Activated CD4-positive, alpha-beta T cell treated with anti-CD3 and anti-CD28 coated beads for 36 hours (primary cell): Measurements from ENCODE around the gene CCL3. TPM values are rescaled to one million over a fixed set of nuclear protein-coding genes. Genes with fewer than 3 reads are reported as not detected.
"Not testable (repeated sequence)": the region's sequence is repeated elsewhere in the genome, so short reads cannot be mapped to it uniquely, and the experiment has no call there.

Source experiments
- ATAC-seq: fragments of 200-7000 bp; cut with Tn5 transposase; one replicate; pipeline ENCODE4 v1.10.0; 2021; ENCODE audit warnings: mild to moderate bottlenecking, moderate library complexity
- CTCF ChIA-PET: fragments of 350-600 bp; sonication (Branson Sonifier 250); formaldehyde crosslinking; loops from one replicate; lab custom pipeline; 2021; ENCODE audit warnings: antibody characterized with exemption; lab: Charles Lee
- POLR2A ChIA-PET: fragments of 350-600 bp; sonication (Branson Sonifier 250); formaldehyde crosslinking; loops from one replicate; lab custom pipeline; 2021; ENCODE audit warnings: antibody characterized with exemption, inconsistent platforms; lab: Charles Lee
- DNase-seq: peaks from one replicate; pipeline ENCODE4 v3.0.0-alpha.2; 2020
- H3K27ac Mint-ChIP-seq: one replicate; pipeline ENCODE4 v1.8.0; 2021; ENCODE audit warnings: mixed read lengths
- H3K27me3 Mint-ChIP-seq: one replicate; pipeline ENCODE4 v1.8.0; 2021; ENCODE audit warnings: mixed read lengths
- H3K36me3 Mint-ChIP-seq: one replicate; pipeline ENCODE4 v1.8.0; 2021; ENCODE audit warnings: low read depth, mixed read lengths
- H3K4me1 Mint-ChIP-seq: one replicate; pipeline ENCODE4 v1.8.0; 2021; ENCODE audit warnings: mixed read lengths
- H3K4me3 Mint-ChIP-seq: one replicate; pipeline ENCODE4 v1.8.0; 2021; ENCODE audit warnings: mild to moderate bottlenecking, moderate library complexity, mixed read lengths
- H3K9me3 Mint-ChIP-seq: one replicate; pipeline ENCODE4 v1.8.0; 2021; ENCODE audit warnings: low read depth, mixed read lengths
- intact Hi-C, 2 experiments: fragments of 100-400 bp; cut with DNase I in 1 of 2; cut with micrococcal nuclease in 1 of 2; formaldehyde crosslinking; loops; one replicate each; pipeline versions ENCODE4 v1.14.2 to v1.15.1; 2022 to 2024; cut with DNase I, micrococcal nuclease
- total RNA-seq, 2 experiments: library from RNA; stranded (reverse); gene quantifications; one replicate each; pipeline ENCODE4 v1.2.3, GENCODE V29; 2021

Gene CCL3
- total RNA-seq, 2 experiments from 2014 or later: 287 to 296 TPM

- H3K27me3 Mint-ChIP-seq: peaks cover 12% of the 10 kb centered on the region
- CTCF ChIA-PET: interaction anchor here (0.7 to 0.9 kb wide), 2 partner anchors 23 to 139 kb away, joined by 3 read pairs; no protein-coding TSS in a partner anchor
- ATAC-seq, H3K27ac Mint-ChIP-seq, H3K9me3 Mint-ChIP-seq, DNase-seq, intact Hi-C loops, H3K4me3 Mint-ChIP-seq, H3K36me3 Mint-ChIP-seq: not testable (repeated sequence)
- POLR2A ChIA-PET: interaction anchor here (1.1 kb wide), 1 partner anchor 15 kb away, joined by 4 read pairs; no protein-coding TSS in a partner anchor
- peaks cover 46% of the 10 kb centered on the region for H3K4me1 Mint-ChIP-seq
Observed at GRCh38 chr17:36087471-36087870, 2.5 kb downstream of the CCL3 start.

DNA sequence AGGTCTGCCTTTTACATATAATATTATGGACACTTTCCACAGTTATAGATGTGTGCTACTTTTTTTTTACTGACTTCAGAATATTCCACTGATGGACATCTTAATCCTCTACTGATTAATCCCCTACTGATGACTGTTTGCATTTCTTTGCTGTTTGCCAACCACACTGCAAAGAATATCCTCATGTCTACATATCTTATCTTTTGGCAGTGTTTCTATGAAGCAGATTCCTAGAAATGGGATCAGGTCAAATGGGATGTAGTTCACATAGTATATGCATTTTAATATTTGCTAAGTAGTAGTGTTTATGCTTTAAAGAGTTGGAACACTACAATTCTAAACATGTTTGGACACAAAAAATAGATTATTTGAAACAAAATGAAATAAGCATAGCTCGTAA, 3.2 kb downstream of the CCL3 start:
- Mint-ChIP-seq H3K36me3 (no peaks in the 10 kb centered on the region), H3K27me3 (peaks cover 13% of the 10 kb centered on the region), H3K4me3 (no peak overlapping the region), H3K4me1 (peaks cover 46% of the 10 kb centered on the region), H3K9me3 (no peaks in the 10 kb centered on the region), H3K27ac (no peak overlapping the region)
- ChIA-PET CTCF (interaction anchor here (0.7 to 0.9 kb wide), 2 partner anchors 24 to 139 kb away, joined by 3 read pairs; no protein-coding TSS in a partner anchor), POLR2A (interaction anchor here (1.1 kb wide), 1 partner anchor 14 kb away, joined by 4 read pairs; no protein-coding TSS in a partner anchor)
- DNase-seq (no peak), ATAC-seq (no peak)
- intact Hi-C loops: no loop called here

GRCh38 chr17:36085765-36086164, 4.2 kb downstream of the CCL3 start:
- no peaks in the 10 kb centered on the region for H3K36me3 Mint-ChIP-seq

GRCh38 chr17:36083691-36084090, 6.3 kb downstream of the CCL3 start:
- ATAC-seq, H3K9me3 Mint-ChIP-seq, CTCF ChIA-PET, DNase-seq, H3K36me3 Mint-ChIP-seq, H3K27ac Mint-ChIP-seq, intact Hi-C loops, POLR2A ChIA-PET, H3K4me3 Mint-ChIP-seq: not testable (repeated sequence)
- peaks cover 26% of the 10 kb centered on the region for H3K4me1 Mint-ChIP-seq
- H3K27me3 Mint-ChIP-seq: peaks cover 11% of the 10 kb centered on the region

More at GRCh38 chr17:36085765-36086164, 4.2 kb downstream of the CCL3 start:
- ATAC-seq (no peak), DNase-seq (no peak)
- H3K4me3 Mint-ChIP-seq: no peak overlapping the region
- H3K27me3 Mint-ChIP-seq: peaks cover 15% of the 10 kb centered on the region
- no peak overlapping the region for H3K27ac Mint-ChIP-seq
- H3K9me3 Mint-ChIP-seq: no peaks in the 10 kb centered on the region
- intact Hi-C loops: no loop called here
- H3K4me1 Mint-ChIP-seq: peaks cover 42% of the 10 kb centered on the region
- POLR2A ChIA-PET: no interaction called here
- CTCF ChIA-PET: interaction anchor here (1.0 kb wide), 1 partner anchor 13 kb away, joined by 4 read pairs; no protein-coding TSS in a partner anchor

- Mint-ChIP-seq H3K27me3 (peaks cover 12% of the 10 kb centered on the region), H3K4me3 (peak overlapping the region; percentile 26), H3K4me1 (peaks cover 26% of the 10 kb centered on the region), H3K27ac (peak overlapping the region; percentile 53)
- POLR2A ChIA-PET, H3K36me3 Mint-ChIP-seq, H3K9me3 Mint-ChIP-seq: not testable (repeated sequence)
- intact Hi-C loops: loop anchor here in 1 of 2 experiments (1.0 kb wide), 1 partner anchor 10 kb away; no protein-coding TSS in a partner anchor
- peak; percentile 64 for DNase-seq
- CTCF ChIA-PET: interaction anchor here (0.6 to 2.6 kb wide), 2 partner anchors 10 to 18 kb away, joined by 3 to 21 read pairs; no protein-coding TSS in a partner anchor
- peak; percentile 85 for ATAC-seq
Observed at GRCh38 chr17:36082482-36083120, 7.3 kb downstream of the CCL3 start.

DNA sequence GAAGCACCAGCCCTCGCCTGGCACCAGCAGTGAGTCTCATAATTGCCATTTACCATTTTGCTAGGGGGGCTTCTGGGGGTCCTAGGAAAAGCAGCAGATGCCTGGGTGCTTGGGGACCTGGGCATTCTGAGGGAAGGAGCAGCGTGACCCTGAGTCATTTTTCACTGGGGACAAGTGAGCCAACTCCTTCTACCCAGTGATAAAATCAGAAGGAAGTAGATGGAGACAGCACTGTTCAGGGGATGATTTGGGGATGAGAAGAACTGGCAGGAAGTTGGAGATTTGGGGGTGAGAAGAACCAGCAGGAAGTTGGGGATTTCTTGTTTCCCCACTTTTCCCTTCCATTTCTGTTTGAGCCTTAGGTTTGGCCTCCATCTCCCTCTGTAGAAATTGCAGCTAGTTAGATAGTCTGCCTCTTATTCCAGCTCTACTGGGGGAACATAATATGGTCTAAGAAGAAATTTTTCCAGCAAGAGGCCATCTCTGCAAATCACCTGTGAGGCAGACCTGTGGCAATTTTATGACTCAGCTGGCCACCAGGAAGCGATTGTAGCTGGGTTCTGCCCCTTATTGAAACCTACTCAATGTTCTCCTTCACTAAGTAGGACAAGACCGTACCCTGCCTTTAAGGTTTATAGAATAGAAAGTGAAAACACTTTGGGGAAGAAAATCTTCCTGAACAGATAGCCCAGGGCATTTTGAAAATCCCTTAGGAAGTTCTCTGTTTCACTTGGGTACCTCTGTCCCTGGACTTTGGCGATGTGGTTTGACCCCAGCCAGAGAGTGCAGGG, 8.1 kb downstream of the CCL3 start:
- H3K4me3 Mint-ChIP-seq, H3K36me3 Mint-ChIP-seq, H3K9me3 Mint-ChIP-seq, POLR2A ChIA-PET, DNase-seq: not testable (repeated sequence)
- intact Hi-C loops: loop anchor here in 1 of 2 experiments (1.0 kb wide), 1 partner anchor 10 kb away; no protein-coding TSS in a partner anchor
- Mint-ChIP-seq H3K4me1 (peaks cover 26% of the 10 kb centered on the region), H3K27ac (peak overlapping the region; percentile 53), H3K27me3 (peaks cover 14% of the 10 kb centered on the region)
- CTCF ChIA-PET: interaction anchor here (0.6 to 2.6 kb wide), 3 partner anchors 9 to 106 kb away, joined by 3 to 21 read pairs (median 3); no protein-coding TSS in a partner anchor
- peak; percentile 21 for ATAC-seq

GRCh38 chr17:36074365-36074764, 15.6 kb downstream of the CCL3 start:
- DNase-seq: no peak
- H3K36me3 Mint-ChIP-seq: no peaks in the 10 kb centered on the region
- intact Hi-C loops: loop anchor here (5.0 kb wide), 2 partner anchors 73 to 413 kb away; partner anchors contain the start of gene ZNHIT3 (in 1 of the 2)
- no peak overlapping the region for H3K27ac Mint-ChIP-seq
- no peaks in the 10 kb centered on the region for H3K9me3 Mint-ChIP-seq
- peak; percentile 83 for ATAC-seq
- peaks cover 27% of the 10 kb centered on the region for H3K4me1 Mint-ChIP-seq
- H3K4me3 Mint-ChIP-seq: no peak overlapping the region
- H3K27me3 Mint-ChIP-seq: peaks cover 18% of the 10 kb centered on the region
- POLR2A ChIA-PET: interaction anchor here (0.6 to 1.4 kb wide), 3 partner anchors 16 to 233 kb away, joined by 3 to 8 read pairs (median 4); partner anchors contain the start of gene CCL3
- CTCF ChIA-PET: interaction anchor here (0.6 to 5.9 kb wide), 13 partner anchors 14 to 184 kb away, joined by 3 to 49 read pairs (median 7); no protein-coding TSS in a partner anchor

DNA sequence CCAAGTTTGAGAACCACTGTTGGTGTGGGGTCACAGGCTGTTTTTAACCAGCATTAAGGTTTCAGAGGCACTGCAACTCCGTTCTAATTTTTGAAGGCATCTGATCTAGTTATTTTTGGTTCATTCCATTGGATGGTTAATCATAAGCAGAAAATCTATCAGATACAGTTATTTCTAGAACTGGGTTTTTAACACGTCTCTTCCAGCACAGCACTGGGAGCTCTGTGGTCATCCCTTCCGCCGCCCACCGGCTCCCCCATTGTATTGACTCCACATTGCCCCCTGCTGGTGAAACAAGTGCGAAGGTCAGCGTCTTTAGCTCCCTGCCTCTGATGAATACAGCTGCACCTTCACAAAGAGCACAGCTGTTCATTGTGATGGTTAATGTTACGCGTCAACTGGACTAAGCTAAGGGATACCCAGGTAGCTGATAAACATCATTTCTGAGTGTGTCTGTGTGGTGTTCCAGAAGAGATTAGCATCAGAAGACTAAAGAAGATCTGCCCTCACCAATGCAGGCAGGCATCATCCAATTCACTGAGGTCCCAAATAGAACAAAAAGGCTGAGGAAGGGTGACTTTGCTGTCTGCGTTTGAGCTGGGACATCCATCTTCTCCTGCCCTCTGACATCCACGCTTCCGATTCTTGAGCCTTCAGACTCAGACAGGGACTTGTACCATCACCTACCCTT, 17.4 kb downstream of the CCL3 start:
- DNase-seq (peak; percentile 88), ATAC-seq (peak; percentile 85)
- peaks cover 27% of the 10 kb centered on the region for H3K4me1 Mint-ChIP-seq
- intact Hi-C loops: loop anchor here (1.0 to 5.0 kb wide), 10 partner anchors 10 to 415 kb away; partner anchors contain the start of genes CCL3 (in 2 of the 2) and ZNHIT3 (in 1 of the 2)
- POLR2A ChIA-PET: interaction anchor here (0.6 to 1.6 kb wide), 4 partner anchors 15 to 145 kb away, joined by 3 to 5 read pairs (median 4); partner anchors contain the start of gene CCL3
- H3K4me3 Mint-ChIP-seq: no peak overlapping the region
- H3K27ac Mint-ChIP-seq: peak overlapping the region; percentile 58
- H3K9me3 Mint-ChIP-seq: no peaks in the 10 kb centered on the region
- peaks cover 15% of the 10 kb centered on the region for H3K27me3 Mint-ChIP-seq
- no peaks in the 10 kb centered on the region for H3K36me3 Mint-ChIP-seq
- CTCF ChIA-PET: interaction anchor here (0.6 to 5.9 kb wide), 39 partner anchors 8 to 1591 kb away, joined by 3 to 49 read pairs (median 5); partner anchors contain the start of genes CCL18 and CCL3

DNA sequence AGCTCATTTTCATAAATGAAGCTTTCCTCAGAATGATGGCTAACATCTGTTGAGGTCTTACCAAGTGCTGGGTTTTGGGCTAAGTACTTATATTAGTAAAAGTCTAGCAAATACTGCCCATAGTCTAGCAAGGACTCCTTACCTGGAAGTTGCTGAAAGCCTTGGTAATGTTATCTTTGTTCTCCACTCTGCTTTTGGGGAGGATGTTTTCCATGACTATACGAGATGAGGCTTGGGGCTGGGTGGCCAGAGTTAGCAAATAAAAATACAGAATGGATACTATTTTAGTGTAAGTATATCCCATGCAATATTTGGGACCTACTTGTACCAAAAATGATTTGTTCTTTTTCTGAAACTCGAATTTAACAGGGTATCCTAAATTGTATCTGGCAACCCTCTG, 18.2 kb downstream of the CCL3 start:
- Mint-ChIP-seq H3K4me3 (no peak overlapping the region), H3K9me3 (no peaks in the 10 kb centered on the region), H3K27me3 (peaks cover 11% of the 10 kb centered on the region), H3K4me1 (peaks cover 27% of the 10 kb centered on the region), H3K36me3 (no peaks in the 10 kb centered on the region), H3K27ac (no peak overlapping the region)
- DNase-seq (no peak), ATAC-seq (no peak)
- ChIA-PET CTCF (interaction anchor here (0.7 to 5.9 kb wide), 12 partner anchors 10 to 308 kb away, joined by 3 to 49 read pairs (median 7); no protein-coding TSS in a partner anchor), POLR2A (interaction anchor here (1.4 to 1.6 kb wide), 2 partner anchors 18 to 20 kb away, joined by 5 read pairs; partner anchors contain the start of gene CCL3)
- intact Hi-C loops: loop anchor here (1.0 to 5.0 kb wide), 10 partner anchors 11 to 416 kb away; partner anchors contain the start of genes CCL3 (in 2 of the 2) and ZNHIT3 (in 1 of the 2)

GRCh38 chr17:36070427-36070826, 19.5 kb downstream of the CCL3 start:
- H3K36me3 Mint-ChIP-seq: no peaks in the 10 kb centered on the region

More at GRCh38 chr17:36070427-36070826, 19.5 kb downstream of the CCL3 start:
- H3K27me3 Mint-ChIP-seq: peaks cover 14% of the 10 kb centered on the region
- no peak for DNase-seq
- intact Hi-C loops: loop anchor here (5.0 kb wide), 2 partner anchors 77 to 417 kb away; partner anchors contain the start of gene ZNHIT3 (in 1 of the 2)
- POLR2A ChIA-PET: no interaction called here
- no peak overlapping the region for H3K27ac Mint-ChIP-seq
- no peak for ATAC-seq
- H3K9me3 Mint-ChIP-seq: no peaks in the 10 kb centered on the region
- H3K4me1 Mint-ChIP-seq: peaks cover 27% of the 10 kb centered on the region
- CTCF ChIA-PET: interaction anchor here (0.6 to 5.9 kb wide), 9 partner anchors 12 to 1547 kb away, joined by 3 to 49 read pairs (median 3); partner anchors contain the start of gene CCL3
- H3K4me3 Mint-ChIP-seq: no peak overlapping the region
